Activated naive CD8-positive, alpha-beta T cell treated with anti-CD3 and anti-CD28 coated beads for 36 hours (primary cell): ENCODE results near the gene MMP10. TPM values are rescaled to one million over a fixed set of nuclear protein-coding genes. Genes with fewer than 3 reads are reported as not detected.

ENCODE experiments used
- DNase-seq: peaks from one replicate; pipeline ENCODE4 v3.0.0; 2021
- H3K27ac Mint-ChIP-seq: one replicate; pipeline ENCODE4 v1.8.0; 2022; ENCODE audit warnings: mild to moderate bottlenecking, moderate library complexity, mixed read lengths
- H3K27me3 Mint-ChIP-seq: one replicate; pipeline ENCODE4 v1.8.0; 2022; ENCODE audit warnings: mild to moderate bottlenecking, mixed read lengths
- H3K36me3 Mint-ChIP-seq: one replicate; pipeline ENCODE4 v1.8.0; 2021; ENCODE audit warnings: mild to moderate bottlenecking, mixed read lengths
- H3K4me1 Mint-ChIP-seq: one replicate; pipeline ENCODE4 v1.8.0; 2021; ENCODE audit warnings: mixed read lengths
- H3K4me3 Mint-ChIP-seq: one replicate; pipeline ENCODE4 v1.8.0; 2022; ENCODE audit warnings: mild to moderate bottlenecking, moderate library complexity, mixed read lengths
- H3K9me3 Mint-ChIP-seq: one replicate; pipeline ENCODE4 v1.8.0; 2022; ENCODE audit warnings: mixed read lengths
- total RNA-seq, 2 experiments: library from RNA; stranded (reverse); gene quantifications; one replicate each; pipeline ENCODE4 v1.2.3, GENCODE V29; 2021

MMP10 gene
- total RNA-seq, 2 experiments from 2014 or later = not detected

DNA sequence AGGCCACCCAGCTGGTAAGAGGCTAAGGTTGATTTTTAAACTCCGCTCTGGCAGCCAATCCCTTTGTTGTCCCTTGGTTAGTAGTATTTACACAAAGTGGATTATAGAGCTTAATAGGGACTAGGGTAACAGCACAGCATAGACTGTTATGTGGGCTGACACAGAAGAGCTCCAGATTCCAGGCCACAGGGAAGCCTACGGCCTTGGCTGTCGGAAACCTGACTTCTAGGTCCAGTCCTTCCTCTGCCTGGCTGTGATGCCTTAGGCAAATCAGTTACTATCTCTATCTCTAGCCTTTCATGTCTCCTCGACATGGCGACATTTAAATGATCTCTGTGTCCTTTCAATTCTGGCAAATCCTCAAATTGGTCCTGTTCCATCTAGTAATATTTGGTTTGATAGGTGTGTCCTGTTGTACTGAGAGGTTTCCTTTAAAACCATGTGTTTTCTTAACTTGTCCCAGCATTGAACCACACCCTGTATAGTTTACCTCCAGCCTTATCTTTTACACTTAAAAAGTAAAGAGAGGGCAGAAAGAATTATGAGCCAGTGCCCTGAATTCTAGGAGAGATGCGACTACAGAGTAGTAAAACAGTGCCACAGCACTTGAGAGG is 13.4 kb upstream of the MMP10 start:
- Mint-ChIP-seq H3K4me1 (peaks cover 3% of the 10 kb centered on the region), H3K27me3 (peaks cover 10% of the 10 kb centered on the region), H3K9me3 (no peaks in the 10 kb centered on the region), H3K4me3 (no peak overlapping the region), H3K36me3 (no peaks in the 10 kb centered on the region), H3K27ac (no peak overlapping the region)
- DNase-seq = no peak

GRCh38 chr11:102792604-102793003 is 12.2 kb upstream of the MMP10 start:
- Mint-ChIP-seq H3K4me1 (peaks cover 3% of the 10 kb centered on the region), H3K4me3 (no peak overlapping the region), H3K27me3 (peaks cover 10% of the 10 kb centered on the region), H3K9me3 (no peaks in the 10 kb centered on the region), H3K27ac (no peak overlapping the region), H3K36me3 (no peaks in the 10 kb centered on the region)
- DNase-seq = no peak

GRCh38 chr11:102791271-102792036 is 11.0 kb upstream of the MMP10 start:
- no peaks in the 10 kb centered on the region for H3K9me3 Mint-ChIP-seq
- peaks cover 3% of the 10 kb centered on the region for H3K4me1 Mint-ChIP-seq
- no peak for DNase-seq
- no peak overlapping the region for H3K4me3 Mint-ChIP-seq
- H3K27me3 Mint-ChIP-seq = peaks cover 7% of the 10 kb centered on the region
- H3K36me3 Mint-ChIP-seq = no peaks in the 10 kb centered on the region
- H3K27ac Mint-ChIP-seq = no peak overlapping the region

GRCh38 chr11:102788334-102788995 is 8.0 kb upstream of the MMP10 start:
- Mint-ChIP-seq H3K27ac (no peak overlapping the region), H3K4me1 (no peaks in the 10 kb centered on the region), H3K36me3 (no peaks in the 10 kb centered on the region), H3K9me3 (no peaks in the 10 kb centered on the region), H3K4me3 (no peak overlapping the region), H3K27me3 (peaks cover 7% of the 10 kb centered on the region)
- no peak for DNase-seq

- Mint-ChIP-seq H3K36me3 (no peaks in the 10 kb centered on the region), H3K4me1 (no peaks in the 10 kb centered on the region), H3K27ac (no peak overlapping the region), H3K9me3 (no peaks in the 10 kb centered on the region), H3K4me3 (no peak overlapping the region), H3K27me3 (peaks cover 17% of the 10 kb centered on the region)
- no peak for DNase-seq
Measured at GRCh38 chr11:102784380-102784779, 4.0 kb upstream of the MMP10 start.

- peaks cover 15% of the 10 kb centered on the region for H3K27me3 Mint-ChIP-seq
- DNase-seq = no peak
- no peaks in the 10 kb centered on the region for H3K4me1 Mint-ChIP-seq
- no peaks in the 10 kb centered on the region for H3K9me3 Mint-ChIP-seq
- H3K36me3 Mint-ChIP-seq = no peaks in the 10 kb centered on the region
- no peak overlapping the region for H3K4me3 Mint-ChIP-seq
- no peak overlapping the region for H3K27ac Mint-ChIP-seq
Measured at GRCh38 chr11:102783720-102784119, 3.3 kb upstream of the MMP10 start.

DNA sequence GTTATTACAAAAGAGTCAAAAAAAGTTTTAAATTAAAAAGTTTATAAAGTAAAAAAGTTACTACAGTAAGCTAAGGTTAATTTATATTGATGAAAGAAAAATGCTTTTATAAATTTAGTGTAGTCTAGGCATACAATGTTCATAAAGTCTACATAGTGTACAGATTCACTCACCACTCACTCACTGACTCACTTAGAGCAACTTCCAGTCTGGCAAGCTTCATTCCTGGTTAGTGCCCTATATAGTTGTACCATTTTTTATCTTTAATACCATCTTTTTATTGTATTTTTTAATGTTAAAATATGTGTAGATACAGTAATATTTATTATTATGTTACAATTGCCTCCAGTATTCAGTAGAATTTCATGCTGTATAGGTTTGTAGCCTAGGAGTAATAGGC is 2.6 kb upstream of the MMP10 start:
- Mint-ChIP-seq H3K4me1 (no peaks in the 10 kb centered on the region), H3K27me3 (peaks cover 19% of the 10 kb centered on the region)

DNA sequence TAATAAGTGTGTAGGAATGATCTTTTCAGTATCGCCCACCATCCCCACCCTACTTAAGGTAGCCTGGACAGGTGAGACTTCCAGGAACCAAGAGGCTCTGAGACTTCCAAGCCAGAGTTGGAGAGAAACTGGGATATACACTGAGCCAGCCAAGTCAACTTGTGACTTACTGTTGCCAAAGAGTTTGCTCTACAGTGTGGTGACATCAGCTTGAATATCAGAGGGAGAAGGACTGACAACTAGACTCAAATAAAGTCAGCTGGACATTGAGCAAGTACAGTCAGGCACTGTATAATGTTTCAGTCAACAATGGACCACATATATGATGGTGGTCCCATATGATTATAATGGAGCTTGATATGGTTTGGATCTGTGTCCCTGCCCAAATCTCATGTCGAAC is 1.2 kb upstream of the MMP10 start:
- no peaks in the 10 kb centered on the region for H3K4me1 Mint-ChIP-seq
- H3K27ac Mint-ChIP-seq = no peak overlapping the region
- H3K4me3 Mint-ChIP-seq = no peak overlapping the region
- no peak for DNase-seq
- no peaks in the 10 kb centered on the region for H3K9me3 Mint-ChIP-seq
- H3K27me3 Mint-ChIP-seq = peaks cover 19% of the 10 kb centered on the region
- no peaks in the 10 kb centered on the region for H3K36me3 Mint-ChIP-seq

More for the DNA sequence above, 2.6 kb upstream of the MMP10 start:
- Mint-ChIP-seq H3K36me3 (no peaks in the 10 kb centered on the region), H3K4me3 (no peak overlapping the region), H3K27ac (no peak overlapping the region), H3K9me3 (no peaks in the 10 kb centered on the region)
- DNase-seq = no peak

- H3K9me3 Mint-ChIP-seq = no peaks in the 10 kb centered on the region
- no peaks in the 10 kb centered on the region for H3K4me1 Mint-ChIP-seq
- H3K36me3 Mint-ChIP-seq = no peaks in the 10 kb centered on the region
- no peak overlapping the region for H3K4me3 Mint-ChIP-seq
- no peak for DNase-seq
- peaks cover 16% of the 10 kb centered on the region for H3K27me3 Mint-ChIP-seq
- H3K27ac Mint-ChIP-seq = no peak overlapping the region
Measured at GRCh38 chr11:102776454-102776853, 4.0 kb downstream of the MMP10 start.

DNA sequence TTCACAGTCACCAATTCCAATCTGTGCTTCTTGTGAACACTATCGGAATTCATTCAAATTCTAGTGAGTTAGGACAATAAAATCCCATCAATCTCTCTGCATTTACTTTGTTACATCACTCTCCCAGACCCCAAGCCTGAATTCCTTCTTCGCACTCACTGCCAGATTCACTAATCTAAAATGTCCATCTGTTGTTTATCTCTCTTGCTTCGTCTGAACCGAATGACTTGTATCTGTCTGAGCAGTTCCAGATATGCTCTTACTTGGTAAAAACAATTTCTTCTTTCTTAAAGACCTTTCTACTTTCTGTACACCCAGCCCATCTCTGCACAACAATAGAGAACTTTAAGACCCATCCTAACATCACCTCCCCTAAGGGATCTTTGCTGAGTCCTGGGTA is 7.0 kb downstream of the MMP10 start:
- no peaks in the 10 kb centered on the region for H3K36me3 Mint-ChIP-seq
- H3K4me1 Mint-ChIP-seq = no peaks in the 10 kb centered on the region
- no peak for DNase-seq
- no peaks in the 10 kb centered on the region for H3K9me3 Mint-ChIP-seq
- peaks cover 16% of the 10 kb centered on the region for H3K27me3 Mint-ChIP-seq
- no peak overlapping the region for H3K27ac Mint-ChIP-seq
- H3K4me3 Mint-ChIP-seq = no peak overlapping the region

GRCh38 chr11:102771351-102771750 is 9.1 kb downstream of the MMP10 start:
- no peak overlapping the region for H3K4me3 Mint-ChIP-seq
- peaks cover 15% of the 10 kb centered on the region for H3K27me3 Mint-ChIP-seq
- H3K4me1 Mint-ChIP-seq = no peaks in the 10 kb centered on the region
- H3K27ac Mint-ChIP-seq = no peak overlapping the region
- H3K36me3 Mint-ChIP-seq = no peaks in the 10 kb centered on the region
- H3K9me3 Mint-ChIP-seq = no peaks in the 10 kb centered on the region
- DNase-seq = no peak

GRCh38 chr11:102770191-102770590 is 10.2 kb downstream of the MMP10 start:
- no peaks in the 10 kb centered on the region for H3K36me3 Mint-ChIP-seq
- no peak for DNase-seq
- H3K27me3 Mint-ChIP-seq = peaks cover 15% of the 10 kb centered on the region
- H3K4me3 Mint-ChIP-seq = no peak overlapping the region
- no peaks in the 10 kb centered on the region for H3K9me3 Mint-ChIP-seq
- no peak overlapping the region for H3K27ac Mint-ChIP-seq
- no peaks in the 10 kb centered on the region for H3K4me1 Mint-ChIP-seq

DNA sequence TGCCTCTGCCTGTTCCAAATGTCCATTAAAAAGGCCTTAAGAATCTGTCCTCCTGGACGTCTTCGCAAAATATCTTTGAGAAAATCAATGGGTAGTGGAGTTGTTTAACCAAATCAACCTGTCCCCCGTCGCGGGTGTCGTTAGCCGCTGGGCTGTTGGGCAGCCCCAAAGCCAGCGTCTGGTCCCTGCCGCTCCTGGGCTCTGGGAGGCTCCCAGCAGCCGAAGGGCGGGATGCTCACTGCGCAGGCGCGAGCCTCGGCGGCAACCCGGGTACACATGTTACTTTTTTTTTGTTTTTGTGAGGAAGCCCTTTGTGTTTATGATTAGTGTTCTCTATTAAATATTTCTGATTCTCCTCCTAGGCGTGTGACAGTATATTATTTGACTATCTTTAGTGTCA is 12.6 kb downstream of the MMP10 start:
- Mint-ChIP-seq H3K9me3 (no peaks in the 10 kb centered on the region), H3K27ac (no peak overlapping the region), H3K4me3 (no peak overlapping the region), H3K4me1 (no peaks in the 10 kb centered on the region), H3K36me3 (no peaks in the 10 kb centered on the region), H3K27me3 (peaks cover 20% of the 10 kb centered on the region)
- no peak for DNase-seq

- no peak for DNase-seq
- no peaks in the 10 kb centered on the region for H3K9me3 Mint-ChIP-seq
- H3K27me3 Mint-ChIP-seq = peaks cover 19% of the 10 kb centered on the region
- no peak overlapping the region for H3K27ac Mint-ChIP-seq
- peaks cover 4% of the 10 kb centered on the region for H3K4me1 Mint-ChIP-seq
- H3K4me3 Mint-ChIP-seq = no peak overlapping the region
- H3K36me3 Mint-ChIP-seq = no peaks in the 10 kb centered on the region
Measured at GRCh38 chr11:102763440-102763839, 17.0 kb downstream of the MMP10 start.

- Mint-ChIP-seq H3K27ac (no peak overlapping the region), H3K27me3 (peaks cover 29% of the 10 kb centered on the region), H3K36me3 (no peaks in the 10 kb centered on the region), H3K4me3 (no peak overlapping the region), H3K4me1 (peaks cover 4% of the 10 kb centered on the region), H3K9me3 (no peaks in the 10 kb centered on the region)
- no peak for DNase-seq
Measured at GRCh38 chr11:102762361-102762767, 18.1 kb downstream of the MMP10 start.
